HL-60 (cell line): ENCODE results near the gene TBXAS1.

Experiments
- DNase-seq, 2 experiments: peaks; one replicate each; pipeline ENCODE4 v3.0.0-alpha.2; 2010 to 2020; ENCODE audit warnings: low read depth in 1 of 2, low spot score in 1 of 2
- H3K27ac ChIP-seq: fragments of 250-450 bp; sonication (Bioruptor Pico); replicated peaks from 2 replicates; pipeline ENCODE4 v1.5.1; 2020; ENCODE audit warnings: mild to moderate bottlenecking, moderate library complexity
- H3K27me3 ChIP-seq: fragments of 250-450 bp; sonication (Bioruptor Pico); 2 replicates; pipeline ENCODE4 v1.5.1; 2021; ENCODE audit warnings: mild to moderate bottlenecking, moderate library complexity; ENCODE audit not compliant: insufficient read depth, poor library complexity, severe bottlenecking
- H3K4me3 ChIP-seq: replicated peaks from 2 replicates; pipeline ENCODE4 v1.5.1; 2011; ENCODE audit warnings: mild to moderate bottlenecking, control low read depth, low read length; ENCODE audit not compliant: insufficient read depth
- CTCF ChIP-seq: IDR thresholded peaks from one replicate; pipeline ENCODE4 v1.5.1; 2011; ENCODE audit warnings: low read length, control low read depth, inconsistent platforms; ENCODE audit not compliant: insufficient read depth
- GABPA ChIP-seq: IDR thresholded peaks from 2 replicates; pipeline ENCODE4 v1.6.1; 2012; ENCODE audit warnings: low read depth
- POLR2AphosphoS5 ChIP-seq: IDR thresholded peaks from 2 replicates; pipeline ENCODE4 v1.6.1; 2012; ENCODE audit warnings: low read depth
- REST ChIP-seq: IDR thresholded peaks from 2 replicates; pipeline ENCODE4 v1.6.1; 2012; ENCODE audit warnings: low read depth; ENCODE audit not compliant: insufficient replicate concordance
- SPI1 ChIP-seq: IDR thresholded peaks from 2 replicates; pipeline ENCODE4 v1.6.1; 2012; ENCODE audit warnings: low read depth, mild to moderate bottlenecking, borderline replicate concordance

TBXAS1 gene

GRCh38 chr7:140015471-140015970 lies 186.5 kb downstream of the TBXAS1 start:
- H3K27ac ChIP-seq, result no peak overlapping the region
- no peak for DNase-seq
- TF ChIP-seq SPI1, result no peak
- TF ChIP-seq REST, result no peak
- no peak for TF ChIP-seq POLR2AphosphoS5
- no peak for TF ChIP-seq CTCF
- no peak for TF ChIP-seq GABPA
- no peaks in the 10 kb centered on the region for H3K27me3 ChIP-seq
- H3K4me3 ChIP-seq, result no peak overlapping the region

GRCh38 chr7:140016540-140016939 lies 187.5 kb downstream of the TBXAS1 start:
- Histone ChIP-seq H3K27me3 (no peaks in the 10 kb centered on the region), H3K4me3 (no peak overlapping the region), H3K27ac (no peak overlapping the region)
- TF ChIP-seq SPI1 (no peak), CTCF (no peak), REST (no peak), POLR2AphosphoS5 (no peak), GABPA (no peak)
- DNase-seq, result no peak

- no peak for DNase-seq
- no peak overlapping the region for H3K4me3 ChIP-seq
- TF ChIP-seq REST (no peak), GABPA (no peak)
- no peak overlapping the region for H3K27ac ChIP-seq
- H3K27me3 ChIP-seq, result no peaks in the 10 kb centered on the region
These were observed 188.0 kb downstream of the TBXAS1 start for GRCh38 chr7:140017034-140017433.

- TF ChIP-seq REST, result no peak
- TF ChIP-seq SPI1, result no peak
- no peak for TF ChIP-seq CTCF
- TF ChIP-seq GABPA, result no peak
- TF ChIP-seq POLR2AphosphoS5, result no peak
- no peak overlapping the region for H3K4me3 ChIP-seq
- DNase-seq, result no peak
- H3K27ac ChIP-seq, result no peak overlapping the region
- H3K27me3 ChIP-seq, result no peaks in the 10 kb centered on the region
These were observed 188.5 kb downstream of the TBXAS1 start for GRCh38 chr7:140017543-140017942.
